GM12878 (cell line): Measurements from ENCODE around the gene PKD1L1. TPM values are rescaled to one million over a fixed set of nuclear protein-coding genes. Genes with fewer than 3 reads are reported as not detected.

Source experiments
- ATAC-seq: fragments of 200-7000 bp; cut with Tn5 transposase; 3 replicates; pipeline ENCODE4 v1.9.1; 2020; ENCODE audit warnings: mild to moderate bottlenecking, moderate library complexity
- BruUV-seq: library from RNA; stranded (reverse); fragments of 400-500 nt; replicated peaks from 2 replicates; lab custom pipeline; 2021; lab: Mats Ljungman, UMichigan
- CTCF ChIA-PET: fragments of 300-600 bp; sonication (Branson Sonifier 250); formaldehyde crosslinking; extraction: SDS; loops from one replicate; lab custom pipeline; 2021; ENCODE audit warnings: inconsistent platforms; lab: Yijun Ruan, JAX
- POLR2A ChIA-PET: fragments of 350-600 bp; formaldehyde crosslinking; extraction: SDS; loops from one replicate; lab custom pipeline; 2021; ENCODE audit warnings: inconsistent platforms; lab: Charles Lee
- RAD21 ChIA-PET: fragments of 300-600 bp; sonication (Branson Sonifier 250); formaldehyde crosslinking; loops from one replicate; lab custom pipeline; 2023; ENCODE audit warnings: antibody characterized with exemption; ENCODE audit not compliant: unreplicated experiment; lab: Charles Lee
- SMC1A ChIA-PET: fragments of 300-600 bp; sonication (Branson Sonifier 250); formaldehyde crosslinking; loops from one replicate; lab custom pipeline; 2023; ENCODE audit not compliant: unreplicated experiment, uncharacterized antibody; lab: Charles Lee
- DNase-seq: peaks from one replicate; pipeline ENCODE4 v3.0.0-alpha.2; 2011; ENCODE audit warnings: low read depth, low spot score
- FAIRE-seq: peaks from 3 replicates; lab custom pipeline; 2011; peaks lifted over from hg19 to GRCh38; lab: Jason Lieb, UNC
- H2AFZ ChIP-seq: 2 replicates; pipeline ENCODE4 v1.6.0; 2011; ENCODE audit warnings: low read depth, low read length, control low read depth; ENCODE audit not compliant: control insufficient read depth
- H3K27ac ChIP-seq: 2 replicates; pipeline ENCODE4 v1.5.1; 2011; ENCODE audit warnings: control low read depth; ENCODE audit not compliant: control insufficient read depth, insufficient read depth
- H3K27me3 ChIP-seq, 2 experiments: replicated peaks in 1 of 2; 2 replicates each; pipeline versions ENCODE4 v1.6.0 to v1.6.1; 2011; ENCODE audit warnings: low read length in 1 of 2; ENCODE audit not compliant: control insufficient read depth in 2 of 2, insufficient read depth in 2 of 2
- H3K36me3 ChIP-seq, 2 experiments: 2 replicates each; pipeline ENCODE4 v1.5.1; 2011; ENCODE audit warnings: low read length in 1 of 2; ENCODE audit not compliant: control insufficient read depth in 2 of 2, insufficient read depth in 2 of 2
- H3K4me1 ChIP-seq: 2 replicates; pipeline ENCODE4 v1.6.1; 2011; ENCODE audit warnings: mild to moderate bottlenecking, low read length, moderate library complexity, mixed read lengths; ENCODE audit not compliant: control insufficient read depth, insufficient read depth
- H3K4me2 ChIP-seq: 2 replicates; pipeline ENCODE4 v1.6.0; 2011; ENCODE audit warnings: control low read depth; ENCODE audit not compliant: control insufficient read depth, insufficient read depth
- H3K4me3 ChIP-seq: fragments of 200-600 bp; sonication (generic); 2 replicates; pipeline ENCODE4 v1.5.1; 2016
- H3K79me2 ChIP-seq: 2 replicates; pipeline ENCODE4 v1.6.0; 2011; ENCODE audit warnings: low read length; ENCODE audit not compliant: control insufficient read depth, insufficient read depth
- H3K9ac ChIP-seq: 2 replicates; pipeline ENCODE4 v1.8.0; 2011; ENCODE audit warnings: low read length, control low read depth, mixed read lengths; ENCODE audit not compliant: control insufficient read depth, insufficient read depth
- H3K9me3 ChIP-seq: replicated peaks from 3 replicates; pipeline ENCODE4 v1.5.1; 2011; ENCODE audit warnings: mild to moderate bottlenecking, low read length; ENCODE audit not compliant: control insufficient read depth, insufficient read depth
- H4K20me1 ChIP-seq: 2 replicates; pipeline ENCODE4 v1.6.0; 2011; ENCODE audit not compliant: control insufficient read depth, insufficient read depth
- BACH1 ChIP-seq: fragments of 450-650 bp; IDR thresholded peaks from 2 replicates; pipeline ENCODE4 v1.6.1; 2017; ENCODE audit warnings: mild to moderate bottlenecking, borderline replicate concordance
- CBFB ChIP-seq: IDR thresholded peaks from 2 replicates; pipeline ENCODE4 v1.6.1; 2016; ENCODE audit warnings: antibody characterized with exemption, low read depth
- CBX3 ChIP-seq: fragments of 200-600 bp; sonication (generic); IDR thresholded peaks from 2 replicates; pipeline ENCODE4 v1.6.1; 2016; ENCODE audit warnings: low read depth, borderline replicate concordance
- CHD1 ChIP-seq: IDR thresholded peaks from 2 replicates; pipeline ENCODE4 v1.6.1; 2012; ENCODE audit warnings: low read depth, low read length, improper control_type of control experiment
- CTCF ChIP-seq, 3 experiments: IDR thresholded peaks in 2 of 3; conservative IDR thresholded peaks in 1 of 3; 2 replicates each; pipeline ENCODE4 v1.5.1; 2011; ENCODE audit warnings: low read depth in 3 of 3, low read length in 3 of 3, mild to moderate bottlenecking in 3 of 3, control low read depth in 2 of 3, moderate library complexity in 2 of 3, inconsistent platforms in 1 of 3, mixed read lengths in 1 of 3; ENCODE audit not compliant: control insufficient read depth in 2 of 3, insufficient read depth in 1 of 3; ENCODE audit errors: extremely low read depth in 1 of 3
- HCFC1 ChIP-seq: fragments of 150-350 bp; IDR thresholded peaks from 2 replicates; pipeline ENCODE4 v1.6.1; 2014; ENCODE audit warnings: low read length
- HDAC2 ChIP-seq: fragments of 200-600 bp; sonication (generic); IDR thresholded peaks from 2 replicates; pipeline ENCODE4 v1.6.1; 2017
- MEF2A ChIP-seq: IDR thresholded peaks from 2 replicates; pipeline ENCODE4 v1.6.1; 2011; ENCODE audit warnings: low read depth, mild to moderate bottlenecking, low read length, moderate library complexity; ENCODE audit not compliant: insufficient read depth
- NBN ChIP-seq: fragments of 450-650 bp; IDR thresholded peaks from 2 replicates; pipeline ENCODE4 v1.6.1; 2016
- NFYB ChIP-seq: IDR thresholded peaks from 2 replicates; pipeline ENCODE4 v1.6.1; 2011; ENCODE audit warnings: low read depth, mild to moderate bottlenecking, low read length, improper control_type of control experiment, moderate library complexity; ENCODE audit not compliant: insufficient read depth
- NR2F1 ChIP-seq: fragments of 450-650 bp; conservative IDR thresholded peaks from 2 replicates; pipeline ENCODE4 v1.6.1; 2017; ENCODE audit warnings: mild to moderate bottlenecking
- RB1 ChIP-seq: fragments of 450-650 bp; formaldehyde crosslinking; IDR thresholded peaks from 2 replicates; pipeline ENCODE4 v1.6.1; 2017; ENCODE audit warnings: mild to moderate bottlenecking, borderline replicate concordance
- RELA ChIP-seq: fragments of 450-650 bp; IDR thresholded peaks from 2 replicates; pipeline ENCODE4 v1.8.0; 2014; ENCODE audit warnings: borderline replicate concordance; ENCODE audit not compliant: partially characterized antibody
- RELB ChIP-seq: fragments of 450-650 bp; IDR thresholded peaks from 2 replicates; pipeline ENCODE4 v1.6.1; 2017; ENCODE audit warnings: low read depth, mild to moderate bottlenecking, moderate library complexity
- RFX5 ChIP-seq: IDR thresholded peaks from 2 replicates; pipeline ENCODE4 v1.6.1; 2011; ENCODE audit warnings: low read depth, low read length, improper control_type of control experiment
- SREBF1 ChIP-seq: IDR thresholded peaks from 2 replicates; pipeline ENCODE4 v1.6.1; 2012; ENCODE audit warnings: mild to moderate bottlenecking, low read length
- USF1 ChIP-seq: IDR thresholded peaks from 2 replicates; pipeline ENCODE4 v1.6.1; 2011; ENCODE audit warnings: borderline replicate concordance, low read depth, mild to moderate bottlenecking, moderate library complexity, mixed read lengths, low read length; ENCODE audit not compliant: insufficient read depth; ENCODE audit errors: extremely low read length
- ZNF217 ChIP-seq: fragments of 450-650 bp; IDR thresholded peaks from 2 replicates; pipeline ENCODE4 v1.6.1; 2017; ENCODE audit warnings: antibody characterized with exemption, mild to moderate bottlenecking
- WGBS: methylation state at CpG from one replicate; pipeline ENCODE4 v1.1.6; 2016; ENCODE audit warnings: low lambda C conversion rate; ENCODE audit not compliant: insufficient replicate concordance, insufficient coverage; ENCODE audit errors: missing lambda C conversion rate; 5-methylcytosine and 5-hydroxymethylcytosine counted together
- in situ Hi-C: fragments of 300-500 bp; cut with MboI; formaldehyde crosslinking; loops from 9 replicates; pipeline ENCODE4 v1.14.3; 2018; ENCODE audit warnings: mixed read lengths
- intact Hi-C: fragments of 100-400 bp; cut with micrococcal nuclease; formaldehyde crosslinking; loops from one replicate; pipeline ENCODE4 v1.14.2; 2022; ENCODE audit not compliant: unreplicated experiment
- polyA plus RNA-seq, 11 experiments: library from polyadenylated mRNA; depleted of rRNA in 4 of 11; unstranded in 6 of 11; stranded (reverse) in 5 of 11; fragments of >200 nt; fragmentation: Nextera tagmentation in 4 of 11; fragmentation: Illumina TruSeq in 1 of 11; extraction: Ambion mirVana in 4 of 11; extraction: Trizol in 1 of 11; gene quantifications; 1 replicate in 1 of 11; 2 replicates in 10 of 11; pipeline versions ENCODE4 v1.2.1 to v1.2.3, GENCODE V29; 2011 to 2016; ENCODE audit warnings: inconsistent platforms in 2 of 11, missing spikeins in 2 of 11, low read depth in 1 of 11
- total RNA-seq, 4 experiments: library from RNA; depleted of rRNA in 3 of 4; stranded (reverse); fragments of >200 nt in 3 of 4; fragmentation: Illumina TruSeq in 1 of 4; extraction: Trizol in 1 of 4; gene quantifications; 2 replicates each; pipeline versions ENCODE4 v1.2.1 to v1.2.3, GENCODE V29; 2013 to 2021

Gene PKD1L1
- total and polyA plus RNA-seq, 10 of the 15 experiments (the other 5 are each of a cell fraction or from before 2014, with no cell fraction given), result under 0.01 to 0.05 (median 0.02) TPM; not detected in 3

GRCh38 chr7:47830015-47830414 is 118.3 kb downstream of the PKD1L1 start:
- in situ Hi-C loops (no loop called here), intact Hi-C loops (no loop called here)
- Histone ChIP-seq H3K9ac (no peak overlapping the region), H3K4me3 (no peak overlapping the region), H3K9me3 (no peaks in the 10 kb centered on the region), H3K27ac (no peak overlapping the region), H3K36me3 (no peaks in the 10 kb centered on the region), H3K4me2 (no peak overlapping the region), H4K20me1 (no peaks in the 10 kb centered on the region), H3K4me1 (no peaks in the 10 kb centered on the region), H2AFZ (no peak overlapping the region), H3K27me3 (peaks cover 0 to 6% of the 10 kb centered on the region in 2 experiments; a peak in 2 of 4 replicates), H3K79me2 (no peaks in the 10 kb centered on the region)
- CTCF ChIA-PET, result interaction anchor here (2.4 kb wide), 1 partner anchor 564 kb away, joined by 7 read pairs; no protein-coding TSS in a partner anchor
- ATAC-seq, result no peak
- TF ChIP-seq MEF2A (no peak), HDAC2 (no peak), RFX5 (no peak), RELB (no peak), BACH1 (no peak), USF1 (no peak), HCFC1 (no peak), CBFB (no peak), CHD1 (no peak), NR2F1 (no peak), RB1 (no peak), NBN (no peak), CTCF (IDR thresholded peaks at IDR 0.05 in 2 of 3, conservative IDR thresholded peaks at IDR 0.05 in 1 of 3; ENCODE audit: control insufficient read depth in 2 of 3, extremely low read depth in 1 of 3, insufficient read depth in 1 of 3, low read depth in 3 of 3, low read length in 3 of 3) (no peak), CBX3 (no peak), RELA (no peak), SREBF1 (no peak), NFYB (no peak), ZNF217 (no peak)
- POLR2A ChIA-PET, result no interaction called here
- RAD21 ChIA-PET, result no interaction called here
- SMC1A ChIA-PET, result no interaction called here
- BruUV-seq, result no TSS peak
- 27% methylated on average over 5 of the region's 5 CpGs for WGBS
- no peak for FAIRE-seq
- no peak for DNase-seq
